RWPE1 (cell line): Measurements from ENCODE around the gene RRM1.

Experiments used
- CTCF ChIA-PET: fragments of 350-600 bp; sonication (Branson Sonifier 250); formaldehyde crosslinking; extraction: SDS; loops from one replicate; lab custom pipeline; 2021; lab: Yijun Ruan, JAX
- POLR2A ChIA-PET: fragments of 400-600 bp; formaldehyde crosslinking; extraction: SDS; loops from one replicate; lab custom pipeline; 2020; ENCODE audit warnings: antibody characterized with exemption; ENCODE audit not compliant: low non-redundant PET; lab: Yijun Ruan, JAX
- DNase-seq: peaks from one replicate; pipeline ENCODE4 v3.0.0; 2012; ENCODE audit warnings: low spot score
- H3K27ac ChIP-seq: fragments of 450-650 bp; 2 replicates; pipeline ENCODE4 v1.5.1; 2017
- CTCF ChIP-seq: fragments of 450-650 bp; conservative IDR thresholded peaks from 2 replicates; pipeline ENCODE4 v1.5.1; 2017; ENCODE audit warnings: low read depth, mild to moderate bottlenecking

The RRM1 gene

GRCh38 chr11:4086575-4087353 is 7.8 kb upstream of the RRM1 start:
- POLR2A ChIA-PET, result no interaction called here
- TF ChIP-seq CTCF, result no peak
- no peak for DNase-seq
- no peak overlapping the region for H3K27ac ChIP-seq
- CTCF ChIA-PET, result no interaction called here

GRCh38 chr11:4087551-4087950 is 7.0 kb upstream of the RRM1 start:
- no peak for DNase-seq
- H3K27ac ChIP-seq, result no peak overlapping the region
- POLR2A ChIA-PET, result no interaction called here
- TF ChIP-seq CTCF, result no peak
- CTCF ChIA-PET, result interaction anchor here (1.5 kb wide), 1 partner anchor 238 kb away, joined by 5 read pairs; no protein-coding TSS in a partner anchor

DNA sequence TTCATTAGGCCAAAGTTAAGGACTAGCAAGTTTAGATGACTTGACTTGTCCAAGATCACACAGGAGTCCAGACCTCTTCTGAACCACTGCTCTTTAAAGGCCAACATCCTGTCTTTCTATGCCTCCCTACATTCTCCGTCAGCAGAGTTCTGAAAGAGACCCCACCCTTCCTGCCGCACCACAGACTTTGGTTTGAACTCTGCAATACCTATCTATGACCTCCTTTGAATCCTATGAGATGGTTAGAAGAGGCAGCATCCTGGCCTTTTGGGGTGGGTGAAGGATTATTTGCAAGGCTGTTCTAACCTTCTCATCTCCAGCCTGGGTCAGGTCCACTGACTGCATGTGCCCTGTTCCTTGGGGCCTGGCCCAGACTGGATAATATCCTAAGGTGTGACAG is 4.3 kb upstream of the RRM1 start:
- no peak for TF ChIP-seq CTCF

DNA sequence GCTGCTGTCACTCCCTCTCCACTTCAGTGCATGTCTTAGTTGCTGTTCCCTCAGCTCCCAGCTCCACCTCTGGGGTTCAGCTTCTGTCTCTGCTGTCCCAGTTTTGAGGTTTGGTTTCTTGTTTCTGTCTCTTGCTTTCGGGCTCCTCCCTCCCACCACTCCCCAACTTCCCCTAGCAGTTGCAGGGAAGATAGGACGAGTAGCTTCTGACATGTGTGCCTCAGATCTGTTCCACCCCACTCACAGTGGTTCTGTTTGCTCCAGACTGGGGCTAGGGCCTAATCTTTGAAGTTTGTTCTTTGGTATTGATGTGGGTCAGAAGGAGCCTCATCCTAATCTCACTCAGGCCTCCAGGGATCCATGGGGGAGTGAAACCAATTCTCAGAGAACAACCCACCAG is 2.6 kb upstream of the RRM1 start:
- CTCF ChIA-PET, result interaction anchor here (0.7 to 1.6 kb wide), 2 partner anchors 19 to 244 kb away, joined by 4 read pairs; no protein-coding TSS in a partner anchor
- POLR2A ChIA-PET, result no interaction called here
- no peak for DNase-seq

More for the DNA sequence above, 4.3 kb upstream of the RRM1 start:
- POLR2A ChIA-PET, result no interaction called here
- no peak overlapping the region for H3K27ac ChIP-seq
- CTCF ChIA-PET, result no interaction called here
- DNase-seq, result no peak

GRCh38 chr11:4093519-4094347 is 866 bp upstream of the RRM1 start:
- peak; percentile 8 for DNase-seq
- TF ChIP-seq CTCF, result no peak
- POLR2A ChIA-PET, result interaction anchor here (0.6 kb wide), 1 partner anchor 9 kb away, joined by 4 read pairs; no protein-coding TSS in a partner anchor
- CTCF ChIA-PET, result interaction anchor here (0.7 kb wide), 1 partner anchor 18 kb away, joined by 4 read pairs; no protein-coding TSS in a partner anchor
- peak overlapping the region; percentile 95 for H3K27ac ChIP-seq

More for the DNA sequence above, 2.6 kb upstream of the RRM1 start:
- H3K27ac ChIP-seq, result peak overlapping the region; percentile 0; the same call in 1 of the 2 replicates
- no peak for TF ChIP-seq CTCF
